ENCODE results near the gene DGLUCY.

- TF ChIP-seq POLR2AphosphoS5 (IDR thresholded peaks at IDR 0.05; ENCODE audit: low read depth, low read length) (no peak), POLR2A (IDR thresholded peaks at IDR 0.05; ENCODE audit: low read depth, low read length) (no peak), TAF1 (IDR thresholded peaks at IDR 0.05; ENCODE audit: low read depth, low read length) (no peak)
Observed at GRCh38 chr14:91129261-91129660, 15.4 kb downstream of the DGLUCY start.

Measured in GM12891 (cell line).